Measurements from ENCODE around the gene ARHGEF7.

The ARHGEF7 gene

GRCh38 chr13:111270126-111270525 lies 155.0 kb downstream of the ARHGEF7 start:
- in situ Hi-C loops (cut with MboI; ENCODE audit: low sequenced_read_pairs), result no loop called here

- in situ Hi-C loops (cut with MboI; ENCODE audit: low sequenced_read_pairs), result no loop called here
Measured at GRCh38 chr13:111270765-111271698, 155.9 kb downstream of the ARHGEF7 start.

- in situ Hi-C loops (cut with MboI; ENCODE audit: low sequenced_read_pairs), result no loop called here
Measured at GRCh38 chr13:111272117-111272516, 157.0 kb downstream of the ARHGEF7 start.

GRCh38 chr13:111275382-111275781 lies 160.3 kb downstream of the ARHGEF7 start:
- in situ Hi-C loops (cut with MboI; ENCODE audit: low sequenced_read_pairs), result no loop called here

DNA sequence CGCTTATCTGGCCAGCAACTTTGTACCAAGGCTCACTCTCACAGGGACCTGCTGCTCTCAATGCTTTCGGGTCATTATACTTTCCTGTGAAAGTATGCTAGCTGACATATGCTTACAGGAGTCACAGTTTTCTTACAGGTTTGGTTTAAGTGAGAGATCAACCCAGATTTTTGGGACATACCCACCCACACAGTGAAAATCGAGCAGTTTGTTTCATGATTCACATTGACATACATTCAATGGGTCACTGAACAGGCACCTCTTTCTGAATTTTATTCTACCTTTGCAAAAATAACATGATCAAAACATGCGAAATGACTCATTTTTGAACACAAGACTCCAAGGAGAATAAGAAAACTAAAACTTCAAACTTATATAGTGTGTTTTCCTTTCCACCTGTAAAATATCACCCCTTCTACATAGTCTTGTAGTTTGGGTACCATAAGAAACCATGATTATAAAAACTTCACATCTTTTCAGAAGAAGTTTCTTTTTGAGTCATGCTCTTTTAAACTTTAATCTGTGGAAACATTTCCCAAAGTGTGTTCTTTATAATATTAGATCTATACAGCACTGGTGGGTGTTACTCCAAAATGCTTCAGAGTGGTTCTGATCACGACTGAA lies 161.0 kb downstream of the ARHGEF7 start:
- in situ Hi-C loops (cut with MboI; ENCODE audit: low sequenced_read_pairs), result no loop called here

DNA sequence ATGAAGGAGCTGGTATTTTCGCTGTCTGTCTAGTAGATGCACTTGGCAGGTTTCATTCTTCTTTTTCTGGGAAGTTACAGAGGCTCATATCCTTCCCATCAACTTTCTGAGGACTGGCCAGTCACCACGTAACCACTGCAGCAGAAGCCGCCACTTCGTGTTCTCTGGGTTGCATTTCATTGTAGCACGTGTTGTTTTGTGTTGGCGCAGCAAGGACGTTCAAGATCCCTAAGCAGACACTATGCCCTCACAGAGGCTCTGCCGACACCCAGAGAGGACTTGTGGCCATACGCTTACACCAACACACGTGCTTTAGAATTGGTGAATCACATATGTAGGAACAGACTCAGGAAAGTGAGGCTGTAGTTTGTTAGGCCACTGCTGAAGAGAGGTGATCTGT lies 163.1 kb downstream of the ARHGEF7 start:
- in situ Hi-C loops (cut with MboI; ENCODE audit: low sequenced_read_pairs), result no loop called here

- in situ Hi-C loops (cut with MboI; ENCODE audit: low sequenced_read_pairs), result no loop called here
Measured at GRCh38 chr13:111278743-111279652, 163.9 kb downstream of the ARHGEF7 start.

DNA sequence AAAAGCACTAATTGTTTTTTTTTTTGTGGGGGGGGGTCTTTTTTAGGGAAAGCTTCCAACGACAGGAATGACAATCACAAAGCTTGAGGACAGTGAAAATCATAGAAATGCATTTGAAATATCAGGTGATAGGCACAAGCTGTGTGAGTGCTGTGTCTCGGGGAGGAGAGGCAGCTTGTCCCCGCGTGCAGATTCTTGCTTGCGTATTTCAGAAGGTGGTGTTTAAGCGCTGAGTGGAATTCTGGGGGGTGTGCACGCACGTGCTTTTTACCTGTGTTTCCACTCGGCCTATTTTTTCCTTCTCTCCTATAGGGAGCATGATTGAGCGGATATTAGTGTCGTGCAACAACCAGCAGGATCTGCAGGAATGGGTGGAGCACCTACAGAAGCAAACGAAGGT lies 165.1 kb downstream of the ARHGEF7 start:
- in situ Hi-C loops (cut with MboI; ENCODE audit: low sequenced_read_pairs), result no loop called here

DNA sequence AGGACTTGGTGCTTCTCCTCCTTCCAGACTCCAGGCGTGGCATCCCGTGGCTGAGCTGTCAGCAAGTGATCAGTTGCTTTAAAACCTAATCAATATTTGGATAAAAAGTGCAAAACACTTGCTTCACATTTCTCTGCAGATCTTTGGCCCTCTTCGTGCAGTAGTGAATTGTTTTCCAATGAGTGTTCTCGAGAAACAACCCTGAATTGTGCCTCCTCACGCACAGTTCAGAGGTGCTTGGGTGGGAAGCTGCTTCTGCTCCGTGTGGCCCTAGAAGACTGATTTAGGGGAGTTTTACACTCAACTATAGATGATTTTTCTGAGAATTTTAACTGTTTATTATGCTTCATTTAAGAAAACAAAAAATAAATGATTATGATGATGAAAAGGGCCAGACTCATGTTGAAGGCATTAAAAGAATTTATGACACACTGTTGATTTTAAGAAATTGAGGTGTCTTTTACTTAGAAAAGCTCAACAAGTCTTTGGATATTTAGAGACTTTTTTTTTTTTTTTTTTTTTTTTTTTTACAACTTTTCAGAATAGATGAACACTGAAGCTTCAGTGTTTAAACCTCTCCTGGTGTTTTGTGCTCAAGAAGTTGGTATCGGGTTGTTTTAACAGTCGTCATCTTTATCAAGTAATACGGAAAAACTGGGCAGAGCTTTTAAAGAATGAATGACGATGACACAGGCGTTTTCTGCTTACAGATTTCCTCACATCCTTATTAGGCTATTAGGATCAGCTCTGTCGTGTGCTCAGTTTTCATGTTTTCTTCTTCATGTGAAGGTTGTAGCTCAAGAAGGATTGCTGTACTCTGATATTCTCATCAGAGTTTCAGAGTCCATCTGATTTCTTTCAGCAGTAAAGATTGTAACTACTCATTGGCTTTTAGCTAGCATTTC lies 165.8 kb downstream of the ARHGEF7 start:
- in situ Hi-C loops (cut with MboI; ENCODE audit: low sequenced_read_pairs), result no loop called here

GRCh38 chr13:111281751-111282311 lies 166.7 kb downstream of the ARHGEF7 start:
- in situ Hi-C loops (cut with MboI; ENCODE audit: low sequenced_read_pairs), result no loop called here

DNA sequence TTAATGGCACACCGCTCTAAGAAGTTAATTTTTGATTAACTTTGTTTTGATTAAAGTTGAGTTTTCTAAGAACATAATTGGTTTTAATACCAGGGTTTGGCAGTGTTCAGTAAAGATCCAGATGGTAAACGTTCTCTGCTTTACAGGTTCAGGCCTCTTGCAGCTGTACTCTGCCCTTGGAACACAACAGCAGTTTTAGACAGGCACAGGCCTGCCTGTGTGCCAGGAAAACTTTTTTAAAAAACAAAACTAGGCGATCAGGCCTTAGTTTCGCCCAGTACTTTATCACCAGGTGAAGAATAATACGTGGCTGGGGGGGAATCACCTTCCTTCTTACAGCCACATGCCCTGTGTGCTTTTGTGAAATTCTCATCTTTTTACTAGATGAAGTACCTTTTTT lies 167.3 kb downstream of the ARHGEF7 start:
- in situ Hi-C loops (cut with MboI; ENCODE audit: low sequenced_read_pairs), result no loop called here

DNA sequence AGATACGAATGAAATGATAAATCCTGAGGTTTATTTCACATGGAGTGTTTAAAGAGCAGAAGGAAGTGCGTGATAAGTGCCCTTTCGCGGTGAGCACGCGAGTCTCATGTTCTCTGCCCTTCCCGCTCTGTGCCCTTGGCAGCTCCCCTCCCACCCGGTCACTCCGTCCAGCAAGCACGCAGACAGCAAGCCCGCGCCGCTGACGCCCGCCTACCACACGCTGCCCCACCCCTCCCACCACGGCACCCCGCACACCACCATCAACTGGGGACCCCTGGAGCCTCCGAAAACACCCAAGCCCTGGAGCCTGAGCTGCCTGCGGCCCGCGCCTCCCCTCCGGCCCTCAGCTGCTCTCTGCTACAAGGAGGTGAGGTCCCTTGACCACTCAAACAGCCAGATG lies 167.9 kb downstream of the ARHGEF7 start:
- in situ Hi-C loops (cut with MboI; ENCODE audit: low sequenced_read_pairs), result no loop called here

GRCh38 chr13:111283457-111283856 lies 168.3 kb downstream of the ARHGEF7 start:
- in situ Hi-C loops (cut with MboI; ENCODE audit: low sequenced_read_pairs), result no loop called here

- in situ Hi-C loops (cut with MboI; ENCODE audit: low sequenced_read_pairs), result no loop called here
Measured at GRCh38 chr13:111283991-111284390, 168.9 kb downstream of the ARHGEF7 start.

- in situ Hi-C loops (cut with MboI; ENCODE audit: low sequenced_read_pairs), result no loop called here
Measured at GRCh38 chr13:111284565-111284964, 169.5 kb downstream of the ARHGEF7 start.

- in situ Hi-C loops (cut with MboI; ENCODE audit: low sequenced_read_pairs), result no loop called here
Measured at GRCh38 chr13:111286162-111286561, 171.1 kb downstream of the ARHGEF7 start.

GRCh38 chr13:111286749-111287148 lies 171.6 kb downstream of the ARHGEF7 start:
- in situ Hi-C loops (cut with MboI; ENCODE audit: low sequenced_read_pairs), result no loop called here

GRCh38 chr13:111287201-111287600 lies 172.1 kb downstream of the ARHGEF7 start:
- in situ Hi-C loops (cut with MboI; ENCODE audit: low sequenced_read_pairs), result no loop called here

GRCh38 chr13:111288276-111288675 lies 173.2 kb downstream of the ARHGEF7 start:
- in situ Hi-C loops (cut with MboI; ENCODE audit: low sequenced_read_pairs), result no loop called here

GRCh38 chr13:111289251-111289650 lies 174.1 kb downstream of the ARHGEF7 start:
- in situ Hi-C loops (cut with MboI; ENCODE audit: low sequenced_read_pairs), result no loop called here
